SK-N-SH (cell line): Measurements from ENCODE around the gene FBXL15. TPM values are rescaled to one million over a fixed set of nuclear protein-coding genes. Genes with fewer than 3 reads are reported as not detected.

Experiments used
- CTCF ChIA-PET: fragments of 300-600, 350-600 bp; formaldehyde crosslinking; extraction: SDS; loops from one replicate; lab custom pipeline; 2021; lab: Yijun Ruan, JAX
- POLR2A ChIA-PET: fragments of 350-600 bp; sonication (Branson Sonifier 250); formaldehyde crosslinking; extraction: SDS; loops from one replicate; lab custom pipeline; 2020; ENCODE audit warnings: antibody characterized with exemption, inconsistent platforms; lab: Yijun Ruan, JAX
- DNase-seq: peaks from one replicate; pipeline ENCODE4 v3.0.0; 2012
- H2AFZ ChIP-seq: fragments of 200-600 bp; sonication (generic); 2 replicates; pipeline ENCODE4 v1.8.1; 2016; ENCODE audit warnings: antibody characterized with exemption, mild to moderate bottlenecking, low read depth
- H3F3A ChIP-seq: fragments of 200-600 bp; sonication (generic); replicated peaks from 2 replicates; pipeline ENCODE3; 2016; ENCODE audit warnings: antibody characterized with exemption, mild to moderate bottlenecking; ENCODE audit not compliant: insufficient read depth
- H3K27ac ChIP-seq, 2 experiments: fragments of 200-500 bp in 1 of 2; fragments of 200-600 bp in 1 of 2; sonication (Bioruptor generic) in 1 of 2; sonication (generic), shearing (Covaris generic) in 1 of 2; 2 replicates each; pipeline versions ENCODE4 v1.5.1 to v1.6.1; 2014 to 2016; ENCODE audit warnings: low read depth in 2 of 2, inconsistent platforms in 1 of 2, low read length in 1 of 2, mild to moderate bottlenecking in 1 of 2, mixed read lengths in 1 of 2
- H3K27me3 ChIP-seq: fragments of 200-600 bp; sonication (generic), shearing (Covaris generic); 2 replicates; pipeline ENCODE4 v1.6.1; 2016; ENCODE audit warnings: mixed run types; ENCODE audit not compliant: insufficient read depth
- H3K36me3 ChIP-seq, 2 experiments: fragments of 200-500 bp in 1 of 2; fragments of 200-600 bp in 1 of 2; sonication (Bioruptor generic) in 1 of 2; sonication (generic) in 1 of 2; replicated peaks in 1 of 2; 2 replicates each; pipeline versions ENCODE3 to v1.5.1; 2014 to 2016; ENCODE audit warnings: low read length in 1 of 2, mild to moderate bottlenecking in 1 of 2; ENCODE audit not compliant: insufficient read depth in 2 of 2, control insufficient read depth in 1 of 2
- H3K4me1 ChIP-seq, 2 experiments: fragments of 200-500 bp in 1 of 2; fragments of 200-600 bp in 1 of 2; sonication (Bioruptor generic) in 1 of 2; sonication (generic), shearing (Covaris generic) in 1 of 2; 2 replicates each; pipeline versions ENCODE4 v1.5.1 to v1.6.1; 2014 to 2016; ENCODE audit warnings: low read depth in 1 of 2, low read length in 1 of 2, mixed run types in 1 of 2; ENCODE audit not compliant: insufficient read depth in 2 of 2, control insufficient read depth in 1 of 2
- H3K4me2 ChIP-seq: fragments of 200-600 bp; sonication (generic), shearing (Covaris generic); 2 replicates; pipeline ENCODE4 v1.6.1; 2017; ENCODE audit warnings: mixed run types
- H3K4me3 ChIP-seq, 2 experiments: fragments of 200-500 bp in 1 of 2; fragments of 200-600 bp in 1 of 2; sonication (Bioruptor generic) in 1 of 2; sonication (generic), shearing (Covaris generic) in 1 of 2; 2 replicates each; pipeline versions ENCODE4 v1.5.1 to v1.8.1; 2014 to 2016; ENCODE audit warnings: low read depth in 2 of 2, inconsistent platforms in 1 of 2, low read length in 1 of 2, mild to moderate bottlenecking in 1 of 2, mixed read lengths in 1 of 2, moderate library complexity in 1 of 2
- H3K79me2 ChIP-seq: fragments of 200-600 bp; sonication (generic); 2 replicates; pipeline ENCODE4 v1.8.1; 2017; ENCODE audit warnings: mild to moderate bottlenecking; ENCODE audit not compliant: insufficient read depth
- H3K9ac ChIP-seq: fragments of 200-600 bp; sonication (generic); 2 replicates; pipeline ENCODE4 v1.6.1; 2017; ENCODE audit warnings: mixed run types
- H3K9me2 ChIP-seq: fragments of 200-600 bp; sonication (generic); 2 replicates; pipeline ENCODE4 v1.6.1; 2017; ENCODE audit warnings: mixed run types
- H3K9me3 ChIP-seq: fragments of 200-600 bp; sonication (generic); 2 replicates; pipeline ENCODE4 v1.6.1; 2017; ENCODE audit warnings: mixed run types, mild to moderate bottlenecking, moderate library complexity
- H4K20me1 ChIP-seq: fragments of 200-600 bp; sonication (generic); 2 replicates; pipeline ENCODE4 v1.6.1; 2017; ENCODE audit warnings: mild to moderate bottlenecking, mixed run types; ENCODE audit not compliant: insufficient read depth
- ELF1 ChIP-seq: IDR thresholded peaks from 2 replicates; pipeline ENCODE4 v1.4.0; 2012
- FOSL2 ChIP-seq: IDR thresholded peaks from 2 replicates; pipeline ENCODE4 v1.4.0; 2012; ENCODE audit warnings: low read depth, mild to moderate bottlenecking, moderate library complexity, borderline replicate concordance
- FOXJ3 ChIP-seq: sonication (generic); formaldehyde crosslinking; IDR thresholded peaks from 2 replicates; pipeline ENCODE4 v1.5.1; 2020; ENCODE audit warnings: mild to moderate bottlenecking, missing genetic modification reagents
- FOXM1 ChIP-seq: IDR thresholded peaks from 2 replicates; pipeline ENCODE4 v1.4.0; 2012; ENCODE audit warnings: low read depth, mild to moderate bottlenecking
- GATA2 ChIP-seq: sonication (generic); formaldehyde crosslinking; IDR thresholded peaks from 2 replicates; pipeline ENCODE4 v1.5.0; 2020; ENCODE audit warnings: mild to moderate bottlenecking, missing genetic modification reagents
- MEF2A ChIP-seq: IDR thresholded peaks from 2 replicates; pipeline ENCODE4 v1.4.0; 2012; ENCODE audit warnings: low read depth, borderline replicate concordance
- MXI1 ChIP-seq: IDR thresholded peaks from 2 replicates; pipeline ENCODE4 v1.6.1; 2012; ENCODE audit warnings: mild to moderate bottlenecking, low read depth, low read length, improper control_type of control experiment
- NRF1 ChIP-seq: IDR thresholded peaks from 2 replicates; pipeline ENCODE4 v1.6.1; 2012; ENCODE audit warnings: low read depth, mild to moderate bottlenecking, low read length
- POLR2AphosphoS5 ChIP-seq: IDR thresholded peaks from 2 replicates; pipeline ENCODE4 v1.6.1; 2012; ENCODE audit warnings: low read depth, low read length
- RAD21 ChIP-seq: IDR thresholded peaks from 2 replicates; pipeline ENCODE4 v1.6.1; 2012; ENCODE audit warnings: mild to moderate bottlenecking, low read length
- RCOR1 ChIP-seq: fragments of 150-350 bp; IDR thresholded peaks from 2 replicates; pipeline ENCODE4 v1.6.1; 2017; ENCODE audit warnings: antibody characterized with exemption, low read length
- RFX5 ChIP-seq: IDR thresholded peaks from 2 replicates; pipeline ENCODE4 v1.6.1; 2012; ENCODE audit warnings: mild to moderate bottlenecking, improper control_type of control experiment, low read length
- SMC3 ChIP-seq: IDR thresholded peaks from 2 replicates; pipeline ENCODE4 v1.6.1; 2012; ENCODE audit warnings: low read depth, low read length, improper control_type of control experiment
- TAF1 ChIP-seq: IDR thresholded peaks from 2 replicates; pipeline ENCODE4 v1.6.1; 2012; ENCODE audit warnings: low read depth, mild to moderate bottlenecking, low read length, moderate library complexity, borderline replicate concordance
- TEAD4 ChIP-seq: IDR thresholded peaks from 2 replicates; pipeline ENCODE4 v1.4.0; 2012; ENCODE audit warnings: mild to moderate bottlenecking, borderline replicate concordance; ENCODE audit not compliant: insufficient read depth
- YY1 ChIP-seq: IDR thresholded peaks from 2 replicates; pipeline ENCODE4 v1.4.0; 2012; ENCODE audit warnings: low read depth, mild to moderate bottlenecking
- WGBS: methylation state at CpG from one replicate; pipeline ENCODE4 v1.1.6; 2017; ENCODE audit warnings: low lambda C conversion rate; 5-methylcytosine and 5-hydroxymethylcytosine counted together
- polyA plus RNA-seq, 3 experiments: library from polyadenylated mRNA; depleted of rRNA; stranded (reverse); fragments of >200 nt; gene quantifications; 2 replicates each; pipeline ENCODE4 v1.2.3, GENCODE V29; 2012
- TF ChIP-seq, protein P1 (sequence below): fragments of 200-600 bp; sonication (generic); IDR thresholded peaks from 2 replicates; pipeline ENCODE4 v1.6.1; 2017; ENCODE audit warnings: antibody characterized with exemption, mild to moderate bottlenecking, moderate library complexity
- TF ChIP-seq, protein P2 (sequence below): IDR thresholded peaks from 2 replicates; pipeline ENCODE4 v1.4.0; 2012; ENCODE audit warnings: low read depth, borderline replicate concordance
- TF ChIP-seq, protein P3 (sequence below): IDR thresholded peaks from 2 replicates; pipeline ENCODE4; 2012
- TF ChIP-seq, protein P4 (sequence below): IDR thresholded peaks from 2 replicates; pipeline ENCODE4 v1.4.0; 2012; ENCODE audit warnings: low read depth, borderline replicate concordance
- TF ChIP-seq, protein P5 (sequence below): IDR thresholded peaks from 2 replicates; pipeline ENCODE4 v1.4.0; 2012; ENCODE audit warnings: low read depth

The FBXL15 gene
- polyA plus RNA-seq, 1 of the 3 experiments (the other 2 are of a cell fraction) = 17.2 TPM

DNA sequence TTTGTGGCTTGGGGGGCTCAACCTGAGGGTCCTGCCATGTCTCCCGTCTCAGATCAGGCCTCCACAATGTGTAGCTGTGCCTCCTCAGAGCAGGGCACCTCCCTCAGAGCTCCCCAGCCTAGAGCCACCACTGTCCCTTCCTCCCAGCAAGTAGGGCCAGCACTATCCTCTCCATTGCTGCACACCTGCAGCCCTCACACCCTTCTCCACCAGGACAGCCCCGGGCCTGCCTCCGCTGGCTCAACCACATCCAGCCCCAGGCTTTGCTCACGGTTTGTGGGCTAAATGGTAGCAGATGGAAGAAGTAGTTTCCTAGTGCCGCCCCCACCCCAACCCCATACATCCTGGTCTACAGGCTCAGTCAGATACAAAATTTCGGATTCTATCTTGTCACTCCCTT, 15.0 kb upstream of the FBXL15 start (continued):
- TF ChIP-seq, protein P1, sequence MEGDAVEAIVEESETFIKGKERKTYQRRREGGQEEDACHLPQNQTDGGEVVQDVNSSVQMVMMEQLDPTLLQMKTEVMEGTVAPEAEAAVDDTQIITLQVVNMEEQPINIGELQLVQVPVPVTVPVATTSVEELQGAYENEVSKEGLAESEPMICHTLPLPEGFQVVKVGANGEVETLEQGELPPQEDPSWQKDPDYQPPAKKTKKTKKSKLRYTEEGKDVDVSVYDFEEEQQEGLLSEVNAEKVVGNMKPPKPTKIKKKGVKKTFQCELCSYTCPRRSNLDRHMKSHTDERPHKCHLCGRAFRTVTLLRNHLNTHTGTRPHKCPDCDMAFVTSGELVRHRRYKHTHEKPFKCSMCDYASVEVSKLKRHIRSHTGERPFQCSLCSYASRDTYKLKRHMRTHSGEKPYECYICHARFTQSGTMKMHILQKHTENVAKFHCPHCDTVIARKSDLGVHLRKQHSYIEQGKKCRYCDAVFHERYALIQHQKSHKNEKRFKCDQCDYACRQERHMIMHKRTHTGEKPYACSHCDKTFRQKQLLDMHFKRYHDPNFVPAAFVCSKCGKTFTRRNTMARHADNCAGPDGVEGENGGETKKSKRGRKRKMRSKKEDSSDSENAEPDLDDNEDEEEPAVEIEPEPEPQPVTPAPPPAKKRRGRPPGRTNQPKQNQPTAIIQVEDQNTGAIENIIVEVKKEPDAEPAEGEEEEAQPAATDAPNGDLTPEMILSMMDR = no peak
- TF ChIP-seq FOSL2 (no peak), SMC3 (no peak), NRF1 (no peak)
- TF ChIP-seq, all 33 proteins: peak for 0

DNA sequence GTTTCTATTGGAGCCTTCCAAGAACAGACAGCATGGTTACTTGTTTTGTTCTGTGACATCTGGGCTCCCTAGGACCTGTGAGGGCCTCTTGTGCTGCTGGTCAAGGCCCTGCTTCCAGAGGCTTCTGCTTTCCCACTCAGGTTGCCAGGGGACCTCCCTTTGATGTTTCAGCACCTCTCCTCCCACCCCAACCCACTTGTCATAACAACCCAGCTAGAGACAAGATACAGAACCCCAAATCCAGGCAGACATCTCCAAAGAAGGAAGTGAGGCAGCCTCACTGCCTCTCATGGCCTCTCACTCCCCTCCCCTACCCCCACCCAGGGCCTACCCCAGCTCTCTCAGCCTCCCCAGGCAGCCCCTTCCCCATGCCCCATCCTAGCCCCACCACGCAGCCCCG, 13.8 kb upstream of the FBXL15 start:
- Histone ChIP-seq H3K27ac (no peak overlapping the region), H3K79me2 (no peaks in the 10 kb centered on the region), H3F3A (no peaks in the 10 kb centered on the region), H3K4me1 (peaks cover 0 to 17% of the 10 kb centered on the region in 2 experiments; a peak in 1 of 4 replicates), H3K27me3 (no peaks in the 10 kb centered on the region), H3K4me3 (no peak overlapping the region), H3K9ac (no peak overlapping the region), H3K4me2 (no peak overlapping the region), H3K9me2 (no peaks in the 10 kb centered on the region), H4K20me1 (no peaks in the 10 kb centered on the region), H3K36me3 (no peaks in the 10 kb centered on the region), H3K9me3 (no peaks in the 10 kb centered on the region), H2AFZ (no peak overlapping the region)
- WGBS = 70% methylated on average over 2 of the region's 2 CpGs
- ChIA-PET POLR2A (interaction anchor here (1.1 kb wide), 1 partner anchor 17 kb away, joined by 4 read pairs; no protein-coding TSS in a partner anchor), CTCF (interaction anchor here (1.1 to 16.5 kb wide), 6 partner anchors 8 to 177 kb away, joined by 3 to 359 read pairs (median 22); partner anchors contain the start of genes FBXL15, NFKB2 and PSD)
- TF ChIP-seq FOXJ3 (CRISPR knock-in tag) (no peak), MEF2A (no peak), TAF1 (no peak), MXI1 (no peak), SMC3 (no peak), RCOR1 (no peak), ELF1 (no peak), POLR2AphosphoS5 (no peak), FOSL2 (no peak), YY1 (no peak), RAD21 (no peak), RFX5 (no peak), GATA2 (CRISPR knock-in tag) (no peak), TEAD4 (no peak), FOXM1 (no peak)
- TF ChIP-seq, protein P2, sequence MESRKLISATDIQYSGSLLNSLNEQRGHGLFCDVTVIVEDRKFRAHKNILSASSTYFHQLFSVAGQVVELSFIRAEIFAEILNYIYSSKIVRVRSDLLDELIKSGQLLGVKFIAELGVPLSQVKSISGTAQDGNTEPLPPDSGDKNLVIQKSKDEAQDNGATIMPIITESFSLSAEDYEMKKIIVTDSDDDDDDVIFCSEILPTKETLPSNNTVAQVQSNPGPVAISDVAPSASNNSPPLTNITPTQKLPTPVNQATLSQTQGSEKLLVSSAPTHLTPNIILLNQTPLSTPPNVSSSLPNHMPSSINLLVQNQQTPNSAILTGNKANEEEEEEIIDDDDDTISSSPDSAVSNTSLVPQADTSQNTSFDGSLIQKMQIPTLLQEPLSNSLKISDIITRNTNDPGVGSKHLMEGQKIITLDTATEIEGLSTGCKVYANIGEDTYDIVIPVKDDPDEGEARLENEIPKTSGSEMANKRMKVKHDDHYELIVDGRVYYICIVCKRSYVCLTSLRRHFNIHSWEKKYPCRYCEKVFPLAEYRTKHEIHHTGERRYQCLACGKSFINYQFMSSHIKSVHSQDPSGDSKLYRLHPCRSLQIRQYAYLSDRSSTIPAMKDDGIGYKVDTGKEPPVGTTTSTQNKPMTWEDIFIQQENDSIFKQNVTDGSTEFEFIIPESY = no peak
- TF ChIP-seq, protein P1 = no peak
- TF ChIP-seq, protein P3, sequence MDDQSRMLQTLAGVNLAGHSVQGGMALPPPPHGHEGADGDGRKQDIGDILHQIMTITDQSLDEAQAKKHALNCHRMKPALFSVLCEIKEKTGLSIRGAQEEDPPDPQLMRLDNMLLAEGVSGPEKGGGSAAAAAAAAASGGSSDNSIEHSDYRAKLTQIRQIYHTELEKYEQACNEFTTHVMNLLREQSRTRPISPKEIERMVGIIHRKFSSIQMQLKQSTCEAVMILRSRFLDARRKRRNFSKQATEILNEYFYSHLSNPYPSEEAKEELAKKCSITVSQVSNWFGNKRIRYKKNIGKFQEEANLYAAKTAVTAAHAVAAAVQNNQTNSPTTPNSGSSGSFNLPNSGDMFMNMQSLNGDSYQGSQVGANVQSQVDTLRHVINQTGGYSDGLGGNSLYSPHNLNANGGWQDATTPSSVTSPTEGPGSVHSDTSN = no peak
- TF ChIP-seq, protein P4, sequence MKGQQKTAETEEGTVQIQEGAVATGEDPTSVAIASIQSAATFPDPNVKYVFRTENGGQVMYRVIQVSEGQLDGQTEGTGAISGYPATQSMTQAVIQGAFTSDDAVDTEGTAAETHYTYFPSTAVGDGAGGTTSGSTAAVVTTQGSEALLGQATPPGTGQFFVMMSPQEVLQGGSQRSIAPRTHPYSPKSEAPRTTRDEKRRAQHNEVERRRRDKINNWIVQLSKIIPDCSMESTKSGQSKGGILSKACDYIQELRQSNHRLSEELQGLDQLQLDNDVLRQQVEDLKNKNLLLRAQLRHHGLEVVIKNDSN = no peak
- TF ChIP-seq, protein P5, sequence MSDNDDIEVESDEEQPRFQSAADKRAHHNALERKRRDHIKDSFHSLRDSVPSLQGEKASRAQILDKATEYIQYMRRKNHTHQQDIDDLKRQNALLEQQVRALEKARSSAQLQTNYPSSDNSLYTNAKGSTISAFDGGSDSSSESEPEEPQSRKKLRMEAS = no peak
- DNase-seq = no peak
